HepG2 (cell line): ENCODE measurements around the gene CHADL. TPM values are rescaled to one million over a fixed set of nuclear protein-coding genes. Genes with fewer than 3 reads are reported as not detected.
A peak's percentile ranks its signal among the peaks of the same experiment; 100 is the strongest.

Source experiments
- FOXA3 ChIP-seq: IDR thresholded peaks from 2 replicates; pipeline ENCODE4 v1.6.1; 2016; ENCODE audit warnings: missing genetic modification reagents, missing compliant biosample characterization
- GZF1 ChIP-seq: sonication (generic); formaldehyde crosslinking; IDR thresholded peaks from 2 replicates; pipeline ENCODE4 v1.5.1; 2020; ENCODE audit warnings: mild to moderate bottlenecking, missing genetic modification reagents
- HNF4A ChIP-seq: sonication (generic); formaldehyde crosslinking; IDR thresholded peaks from 2 replicates; pipeline ENCODE4 v1.4.0; 2020; ENCODE audit warnings: missing genetic modification reagents
- HOXA5 ChIP-seq: sonication (generic); formaldehyde crosslinking; IDR thresholded peaks from 2 replicates; pipeline ENCODE4 v1.4.0; 2020; ENCODE audit warnings: missing genetic modification reagents
- MAFG ChIP-seq: sonication (generic); formaldehyde crosslinking; IDR thresholded peaks from 2 replicates; pipeline ENCODE4 v1.5.1; 2020; ENCODE audit warnings: mild to moderate bottlenecking, missing genetic modification reagents
- MEIS1 ChIP-seq: sonication (generic); formaldehyde crosslinking; IDR thresholded peaks from 2 replicates; pipeline ENCODE4 v1.9.0; 2021; ENCODE audit warnings: mild to moderate bottlenecking, missing genetic modification reagents, moderate library complexity, borderline replicate concordance
- RNF2 ChIP-seq: fragments of 450-650 bp; conservative IDR thresholded peaks from 2 replicates; pipeline ENCODE4 v1.6.1; 2016; ENCODE audit warnings: low read depth
- XBP1 ChIP-seq: sonication (generic); formaldehyde crosslinking; IDR thresholded peaks from 2 replicates; pipeline ENCODE4 v1.5.0; 2020; ENCODE audit warnings: missing genetic modification reagents
- ZFP37 ChIP-seq: sonication (generic); formaldehyde crosslinking; IDR thresholded peaks from 2 replicates; pipeline ENCODE4 v1.4.0; 2020; ENCODE audit warnings: missing genetic modification reagents, borderline replicate concordance
- ZKSCAN8 ChIP-seq: IDR thresholded peaks from 2 replicates; pipeline ENCODE4 v1.6.1; 2016; ENCODE audit warnings: borderline replicate concordance, missing genetic modification reagents, missing compliant biosample characterization
- ZNF136 ChIP-seq: sonication (generic); formaldehyde crosslinking; IDR thresholded peaks from 2 replicates; pipeline ENCODE4 v1.8.1; 2022; ENCODE audit warnings: low read depth, mild to moderate bottlenecking, moderate library complexity, missing genetic modification reagents
- ZNF317 ChIP-seq: sonication (generic); formaldehyde crosslinking; IDR thresholded peaks from 2 replicates; pipeline ENCODE4 v1.5.0; 2020; ENCODE audit warnings: mild to moderate bottlenecking, missing genetic modification reagents
- ZNF431 ChIP-seq: sonication (generic); formaldehyde crosslinking; IDR thresholded peaks from 2 replicates; pipeline ENCODE4 v1.9.0; 2022; ENCODE audit warnings: missing genetic modification reagents, low read depth, mild to moderate bottlenecking, borderline replicate concordance
- ZNF432 ChIP-seq: sonication (generic); formaldehyde crosslinking; IDR thresholded peaks from 2 replicates; pipeline ENCODE4 v1.5.0; 2020; ENCODE audit warnings: missing genetic modification reagents, mild to moderate bottlenecking, borderline replicate concordance
- ZNF766 ChIP-seq: sonication (generic); formaldehyde crosslinking; IDR thresholded peaks from 2 replicates; pipeline ENCODE4 v1.5.0; 2020; ENCODE audit warnings: missing genetic modification reagents, borderline replicate concordance
- polyA plus RNA-seq, 8 experiments: library from polyadenylated mRNA; depleted of rRNA in 3 of 8; stranded (reverse) in 7 of 8; unstranded in 1 of 8; fragments of >200 nt; fragmentation: Illumina TruSeq in 4 of 8; extraction: Trizol in 4 of 8; gene quantifications; 2 replicates each; pipeline versions ENCODE4 v1.2.1 to v1.2.3, GENCODE V29; 2011 to 2016; ENCODE audit warnings: low read depth in 4 of 8, missing spikeins in 1 of 8, mixed read lengths in 1 of 8; ENCODE audit not compliant: insufficient read depth in 1 of 8
- total RNA-seq, 5 experiments: library from RNA; depleted of rRNA; stranded (reverse); fragments of >200 nt; fragmentation: Illumina TruSeq; extraction: Trizol; gene quantifications; 2 replicates each; pipeline ENCODE4 v1.2.3, GENCODE V29; 2016; ENCODE audit warnings: low read depth in 1 of 5
- TF ChIP-seq, protein P1 (sequence below): sonication (generic); formaldehyde crosslinking; IDR thresholded peaks from 2 replicates; pipeline ENCODE4 v1.4.0; 2020; ENCODE audit warnings: missing genetic modification reagents, borderline replicate concordance
- TF ChIP-seq, protein P2 (sequence below): sonication (generic); formaldehyde crosslinking; IDR thresholded peaks from 2 replicates; pipeline ENCODE4 v1.4.0; 2020; ENCODE audit warnings: missing genetic modification reagents
- TF ChIP-seq, protein P3 (sequence below): fragments of 450-650 bp; IDR thresholded peaks from 2 replicates; pipeline ENCODE4 v1.6.1; 2017; ENCODE audit warnings: mild to moderate bottlenecking
- TF ChIP-seq, protein P4 (sequence below): sonication (generic); formaldehyde crosslinking; IDR thresholded peaks from 2 replicates; pipeline ENCODE4 v1.5.0; 2020; ENCODE audit warnings: missing genetic modification reagents
- TF ChIP-seq, protein P5 (sequence below): sonication (generic); formaldehyde crosslinking; IDR thresholded peaks from 2 replicates; pipeline ENCODE4 v1.4.0; 2020; ENCODE audit warnings: missing genetic modification reagents

The CHADL gene
- total and polyA plus RNA-seq, 2 of the 13 experiments (the other 11 are each of a cell fraction or from before 2014, with no cell fraction given) = 2.8 to 8.1 TPM

DNA sequence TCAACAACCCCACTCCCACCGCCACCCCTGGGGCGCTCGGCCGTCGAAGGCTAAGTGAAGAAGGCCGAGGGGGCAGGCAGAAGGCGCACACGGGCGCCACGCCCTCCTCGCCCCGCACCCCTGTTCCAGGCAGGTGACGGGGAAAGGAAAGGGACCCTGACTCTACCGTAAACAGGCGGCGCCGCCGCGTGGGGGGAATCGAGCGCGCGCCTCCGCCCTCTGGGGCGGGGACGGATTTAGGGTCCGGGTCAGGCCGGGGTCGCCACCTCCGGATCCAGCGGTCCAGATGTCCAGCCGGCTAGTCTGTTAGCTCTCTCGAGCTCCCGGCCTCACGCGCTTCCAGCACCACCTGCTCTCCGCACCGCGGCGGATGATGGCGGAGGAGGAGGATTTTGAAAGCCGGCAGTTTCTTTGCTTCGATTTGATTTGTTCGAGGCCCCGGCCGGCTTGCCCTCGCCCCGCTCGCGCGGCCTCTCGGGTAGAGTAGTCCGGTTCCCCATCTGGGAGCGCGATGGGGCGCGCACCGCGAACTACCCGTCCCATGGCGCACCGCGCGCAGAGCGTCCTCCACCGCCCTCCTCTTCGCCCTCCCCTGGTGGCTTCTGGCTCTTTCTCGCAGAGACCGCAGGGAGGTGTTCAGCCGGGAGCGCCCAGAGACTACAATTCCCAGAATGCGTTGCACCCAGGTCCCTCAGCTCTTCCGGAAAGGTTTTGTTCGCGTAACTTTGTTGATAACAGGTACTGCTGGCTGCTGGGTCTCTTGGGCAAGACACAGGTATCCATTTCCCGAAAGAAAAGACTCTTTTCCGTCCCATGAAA, 45.3 kb upstream of the CHADL start, which contains the start of gene RANGAP1 (continued):
- TF ChIP-seq MEIS1 (CRISPR knock-in tag) = 0 out of 2 replicates have a peak, but pooled peaks have one; percentile 46
- TF ChIP-seq, protein P1, sequence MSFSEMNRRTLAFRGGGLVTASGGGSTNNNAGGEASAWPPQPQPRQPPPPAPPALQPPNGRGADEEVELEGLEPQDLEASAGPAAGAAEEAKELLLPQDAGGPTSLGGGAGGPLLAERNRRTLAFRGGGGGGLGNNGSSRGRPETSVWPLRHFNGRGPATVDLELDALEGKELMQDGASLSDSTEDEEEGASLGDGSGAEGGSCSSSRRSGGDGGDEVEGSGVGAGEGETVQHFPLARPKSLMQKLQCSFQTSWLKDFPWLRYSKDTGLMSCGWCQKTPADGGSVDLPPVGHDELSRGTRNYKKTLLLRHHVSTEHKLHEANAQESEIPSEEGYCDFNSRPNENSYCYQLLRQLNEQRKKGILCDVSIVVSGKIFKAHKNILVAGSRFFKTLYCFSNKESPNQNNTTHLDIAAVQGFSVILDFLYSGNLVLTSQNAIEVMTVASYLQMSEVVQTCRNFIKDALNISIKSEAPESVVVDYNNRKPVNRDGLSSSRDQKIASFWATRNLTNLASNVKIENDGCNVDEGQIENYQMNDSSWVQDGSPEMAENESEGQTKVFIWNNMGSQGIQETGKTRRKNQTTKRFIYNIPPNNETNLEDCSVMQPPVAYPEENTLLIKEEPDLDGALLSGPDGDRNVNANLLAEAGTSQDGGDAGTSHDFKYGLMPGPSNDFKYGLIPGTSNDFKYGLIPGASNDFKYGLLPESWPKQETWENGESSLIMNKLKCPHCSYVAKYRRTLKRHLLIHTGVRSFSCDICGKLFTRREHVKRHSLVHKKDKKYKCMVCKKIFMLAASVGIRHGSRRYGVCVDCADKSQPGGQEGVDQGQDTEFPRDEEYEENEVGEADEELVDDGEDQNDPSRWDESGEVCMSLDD (CRISPR knock-in tag) = no peak
- no peak for TF ChIP-seq ZFP37 (CRISPR knock-in tag)
- TF ChIP-seq XBP1 (CRISPR knock-in tag) = no peak
- no peak for TF ChIP-seq MAFG
- TF ChIP-seq, protein P2, sequence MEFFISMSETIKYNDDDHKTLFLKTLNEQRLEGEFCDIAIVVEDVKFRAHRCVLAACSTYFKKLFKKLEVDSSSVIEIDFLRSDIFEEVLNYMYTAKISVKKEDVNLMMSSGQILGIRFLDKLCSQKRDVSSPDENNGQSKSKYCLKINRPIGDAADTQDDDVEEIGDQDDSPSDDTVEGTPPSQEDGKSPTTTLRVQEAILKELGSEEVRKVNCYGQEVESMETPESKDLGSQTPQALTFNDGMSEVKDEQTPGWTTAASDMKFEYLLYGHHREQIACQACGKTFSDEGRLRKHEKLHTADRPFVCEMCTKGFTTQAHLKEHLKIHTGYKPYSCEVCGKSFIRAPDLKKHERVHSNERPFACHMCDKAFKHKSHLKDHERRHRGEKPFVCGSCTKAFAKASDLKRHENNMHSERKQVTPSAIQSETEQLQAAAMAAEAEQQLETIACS = no peak; the same call in 1 of the 2 replicates
- TF ChIP-seq ZNF432 (CRISPR knock-in tag) = no peak
- TF ChIP-seq, protein P3, sequence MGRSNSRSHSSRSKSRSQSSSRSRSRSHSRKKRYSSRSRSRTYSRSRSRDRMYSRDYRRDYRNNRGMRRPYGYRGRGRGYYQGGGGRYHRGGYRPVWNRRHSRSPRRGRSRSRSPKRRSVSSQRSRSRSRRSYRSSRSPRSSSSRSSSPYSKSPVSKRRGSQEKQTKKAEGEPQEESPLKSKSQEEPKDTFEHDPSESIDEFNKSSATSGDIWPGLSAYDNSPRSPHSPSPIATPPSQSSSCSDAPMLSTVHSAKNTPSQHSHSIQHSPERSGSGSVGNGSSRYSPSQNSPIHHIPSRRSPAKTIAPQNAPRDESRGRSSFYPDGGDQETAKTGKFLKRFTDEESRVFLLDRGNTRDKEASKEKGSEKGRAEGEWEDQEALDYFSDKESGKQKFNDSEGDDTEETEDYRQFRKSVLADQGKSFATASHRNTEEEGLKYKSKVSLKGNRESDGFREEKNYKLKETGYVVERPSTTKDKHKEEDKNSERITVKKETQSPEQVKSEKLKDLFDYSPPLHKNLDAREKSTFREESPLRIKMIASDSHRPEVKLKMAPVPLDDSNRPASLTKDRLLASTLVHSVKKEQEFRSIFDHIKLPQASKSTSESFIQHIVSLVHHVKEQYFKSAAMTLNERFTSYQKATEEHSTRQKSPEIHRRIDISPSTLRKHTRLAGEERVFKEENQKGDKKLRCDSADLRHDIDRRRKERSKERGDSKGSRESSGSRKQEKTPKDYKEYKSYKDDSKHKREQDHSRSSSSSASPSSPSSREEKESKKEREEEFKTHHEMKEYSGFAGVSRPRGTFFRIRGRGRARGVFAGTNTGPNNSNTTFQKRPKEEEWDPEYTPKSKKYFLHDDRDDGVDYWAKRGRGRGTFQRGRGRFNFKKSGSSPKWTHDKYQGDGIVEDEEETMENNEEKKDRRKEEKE = no peak
- peak; percentile 26; the same call in 1 of the 2 replicates for TF ChIP-seq ZNF766 (CRISPR knock-in tag)
- no peak for TF ChIP-seq FOXA3 (CRISPR knock-in tag)
- no peak for TF ChIP-seq GZF1
- 0 out of 2 replicates have a peak, but pooled peaks have one; percentile 19 for TF ChIP-seq RNF2
- peak; percentile 83; the same call in 1 of the 2 replicates for TF ChIP-seq HOXA5 (CRISPR knock-in tag)
- TF ChIP-seq ZNF317 = no peak
- no peak for TF ChIP-seq ZKSCAN8
- no peak for TF ChIP-seq ZNF136 (CRISPR knock-in tag)
- TF ChIP-seq, protein P4, sequence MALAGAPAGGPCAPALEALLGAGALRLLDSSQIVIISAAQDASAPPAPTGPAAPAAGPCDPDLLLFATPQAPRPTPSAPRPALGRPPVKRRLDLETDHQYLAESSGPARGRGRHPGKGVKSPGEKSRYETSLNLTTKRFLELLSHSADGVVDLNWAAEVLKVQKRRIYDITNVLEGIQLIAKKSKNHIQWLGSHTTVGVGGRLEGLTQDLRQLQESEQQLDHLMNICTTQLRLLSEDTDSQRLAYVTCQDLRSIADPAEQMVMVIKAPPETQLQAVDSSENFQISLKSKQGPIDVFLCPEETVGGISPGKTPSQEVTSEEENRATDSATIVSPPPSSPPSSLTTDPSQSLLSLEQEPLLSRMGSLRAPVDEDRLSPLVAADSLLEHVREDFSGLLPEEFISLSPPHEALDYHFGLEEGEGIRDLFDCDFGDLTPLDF (CRISPR knock-in tag) = peak; percentile 42; the same call in 1 of the 2 replicates
- peak; percentile 19; the same call in 1 of the 2 replicates for TF ChIP-seq HNF4A (CRISPR knock-in tag)
- TF ChIP-seq ZNF431 (CRISPR knock-in tag) = no peak
- TF ChIP-seq, protein P5, sequence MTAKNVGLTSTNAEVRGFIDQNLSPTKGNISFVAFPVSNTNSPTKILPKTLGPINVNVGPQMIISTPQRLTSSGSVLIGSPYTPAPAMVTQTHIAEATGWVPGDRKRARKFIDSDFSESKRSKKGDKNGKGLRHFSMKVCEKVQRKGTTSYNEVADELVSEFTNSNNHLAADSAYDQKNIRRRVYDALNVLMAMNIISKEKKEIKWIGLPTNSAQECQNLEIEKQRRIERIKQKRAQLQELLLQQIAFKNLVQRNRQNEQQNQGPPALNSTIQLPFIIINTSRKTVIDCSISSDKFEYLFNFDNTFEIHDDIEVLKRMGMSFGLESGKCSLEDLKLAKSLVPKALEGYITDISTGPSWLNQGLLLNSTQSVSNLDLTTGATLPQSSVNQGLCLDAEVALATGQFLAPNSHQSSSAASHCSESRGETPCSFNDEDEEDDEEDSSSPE = peak; percentile 85
